MM.1S (cell line): Measurements from ENCODE around the gene NPR3.

Experiments
- DNase-seq: peaks from one replicate; pipeline ENCODE4 v3.0.0-alpha.2; 2015
- H2AFZ ChIP-seq: fragments of 300-600 bp; sonication (generic); 2 replicates; pipeline ENCODE4 v1.6.0; 2016; ENCODE audit warnings: antibody characterized with exemption, low read length
- H3F3A ChIP-seq: fragments of 300-600 bp; sonication (generic); 2 replicates; pipeline ENCODE4 v1.6.1; 2016; ENCODE audit warnings: mild to moderate bottlenecking, antibody characterized with exemption, low read length, moderate library complexity, mixed read lengths; ENCODE audit not compliant: insufficient read depth
- H3K27ac ChIP-seq: fragments of 300-600 bp; sonication (generic); 2 replicates; pipeline ENCODE4 v1.5.1; 2016; ENCODE audit warnings: mild to moderate bottlenecking, low read length
- H3K27me3 ChIP-seq: fragments of 300-600 bp; sonication (generic); replicated peaks from 2 replicates; pipeline ENCODE4 v1.6.0; 2016; ENCODE audit warnings: low read length; ENCODE audit not compliant: insufficient read depth
- H3K36me3 ChIP-seq: fragments of 300-600 bp; sonication (generic); replicated peaks from 2 replicates; pipeline ENCODE4 v1.6.1; 2016; ENCODE audit warnings: mild to moderate bottlenecking, low read length, mixed read lengths; ENCODE audit not compliant: insufficient read depth
- H3K4me1 ChIP-seq: fragments of 300-600 bp; sonication (generic); 2 replicates; pipeline ENCODE4 v1.6.1; 2016; ENCODE audit warnings: low read length, mixed read lengths
- H3K4me2 ChIP-seq: fragments of 300-600 bp; sonication (generic); 2 replicates; pipeline ENCODE4 v1.6.0; 2016; ENCODE audit warnings: low read depth, low read length
- H3K4me3 ChIP-seq: fragments of 300-600 bp; sonication (generic); 2 replicates; pipeline ENCODE4 v1.5.1; 2016; ENCODE audit warnings: low read length, mixed read lengths
- H3K79me2 ChIP-seq: fragments of 300-600 bp; sonication (generic); 2 replicates; pipeline ENCODE4 v1.6.1; 2016; ENCODE audit warnings: mixed run types, low read length, mixed read lengths
- H3K9ac ChIP-seq: fragments of 300-600 bp; sonication (generic); 2 replicates; pipeline ENCODE4 v1.6.1; 2016; ENCODE audit warnings: low read length, mixed read lengths
- H3K9me2 ChIP-seq: fragments of 300-600 bp; sonication (generic); replicated peaks from 2 replicates; pipeline ENCODE4 v1.6.1; 2016; ENCODE audit warnings: mild to moderate bottlenecking, low read length, mixed read lengths; ENCODE audit not compliant: insufficient read depth
- H3K9me3 ChIP-seq: fragments of 300-600 bp; sonication (generic); replicated peaks from 2 replicates; pipeline ENCODE4 v1.6.1; 2016; ENCODE audit warnings: mild to moderate bottlenecking, low read length, mixed read lengths; ENCODE audit not compliant: insufficient read depth
- H4K20me1 ChIP-seq: fragments of 300-600 bp; sonication (generic); 2 replicates; pipeline ENCODE4 v1.6.1; 2016; ENCODE audit warnings: mild to moderate bottlenecking, low read length, moderate library complexity, mixed read lengths; ENCODE audit not compliant: insufficient read depth
- EZH2 ChIP-seq: fragments of 300-600 bp; sonication (generic); optimal IDR thresholded peaks from 2 replicates; pipeline ENCODE3; 2017; ENCODE audit warnings: low read depth, mild to moderate bottlenecking, antibody characterized with exemption, low read length, mixed read lengths
- EZH2phosphoT487 ChIP-seq: fragments of 300-600 bp; sonication (generic); IDR thresholded peaks from 2 replicates; pipeline ENCODE4 v1.6.1; 2018; ENCODE audit warnings: antibody characterized with exemption, low read length
- TF ChIP-seq, protein P1 (sequence below): fragments of 300-600 bp; sonication (generic); IDR thresholded peaks from 2 replicates; pipeline ENCODE4 v1.5.1; 2016; ENCODE audit warnings: antibody characterized with exemption, low read length, mixed read lengths

The NPR3 gene

DNA sequence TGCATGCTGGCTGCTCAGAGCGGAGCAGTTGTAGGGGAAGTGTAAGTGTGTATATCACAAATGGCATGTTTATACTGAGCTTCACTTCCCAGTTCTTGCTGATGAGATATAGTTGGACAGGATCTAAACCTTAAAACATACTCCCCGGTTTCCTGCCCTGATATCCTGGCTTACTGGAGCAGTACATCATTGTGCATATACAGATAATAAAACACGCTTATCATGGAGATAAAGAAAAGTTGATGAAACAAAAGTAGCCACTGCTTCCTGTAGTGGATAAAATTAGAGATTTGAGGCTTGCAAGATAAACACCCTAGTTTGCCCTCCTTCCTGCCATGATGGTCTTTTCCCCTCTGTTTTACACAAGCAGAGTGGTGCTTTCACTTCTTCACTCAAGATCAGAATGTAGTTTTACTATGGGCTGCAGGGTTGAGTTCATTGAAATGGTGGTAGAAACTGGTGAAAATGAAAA, 15.0 kb downstream of the NPR3 start:
- no peaks in the 10 kb centered on the region for H3K9me3 ChIP-seq
- H3K79me2 ChIP-seq, result no peaks in the 10 kb centered on the region
- H3K4me1 ChIP-seq, result peaks cover 8% of the 10 kb centered on the region
- TF ChIP-seq EZH2 (no peak), EZH2phosphoT487 (no peak)
- TF ChIP-seq, protein P1, sequence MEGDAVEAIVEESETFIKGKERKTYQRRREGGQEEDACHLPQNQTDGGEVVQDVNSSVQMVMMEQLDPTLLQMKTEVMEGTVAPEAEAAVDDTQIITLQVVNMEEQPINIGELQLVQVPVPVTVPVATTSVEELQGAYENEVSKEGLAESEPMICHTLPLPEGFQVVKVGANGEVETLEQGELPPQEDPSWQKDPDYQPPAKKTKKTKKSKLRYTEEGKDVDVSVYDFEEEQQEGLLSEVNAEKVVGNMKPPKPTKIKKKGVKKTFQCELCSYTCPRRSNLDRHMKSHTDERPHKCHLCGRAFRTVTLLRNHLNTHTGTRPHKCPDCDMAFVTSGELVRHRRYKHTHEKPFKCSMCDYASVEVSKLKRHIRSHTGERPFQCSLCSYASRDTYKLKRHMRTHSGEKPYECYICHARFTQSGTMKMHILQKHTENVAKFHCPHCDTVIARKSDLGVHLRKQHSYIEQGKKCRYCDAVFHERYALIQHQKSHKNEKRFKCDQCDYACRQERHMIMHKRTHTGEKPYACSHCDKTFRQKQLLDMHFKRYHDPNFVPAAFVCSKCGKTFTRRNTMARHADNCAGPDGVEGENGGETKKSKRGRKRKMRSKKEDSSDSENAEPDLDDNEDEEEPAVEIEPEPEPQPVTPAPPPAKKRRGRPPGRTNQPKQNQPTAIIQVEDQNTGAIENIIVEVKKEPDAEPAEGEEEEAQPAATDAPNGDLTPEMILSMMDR, result no peak
- peak; percentile 49 for DNase-seq
- H3F3A ChIP-seq, result no peaks in the 10 kb centered on the region
- H3K9me2 ChIP-seq, result no peaks in the 10 kb centered on the region
- H3K27me3 ChIP-seq, result no peaks in the 10 kb centered on the region
- peak overlapping the region; percentile 21; the same call in 1 of the 2 replicates for H3K4me2 ChIP-seq
- H2AFZ ChIP-seq, result no peak overlapping the region
- no peak overlapping the region for H3K4me3 ChIP-seq
- no peak overlapping the region for H3K27ac ChIP-seq
- H4K20me1 ChIP-seq, result no peaks in the 10 kb centered on the region
- no peaks in the 10 kb centered on the region for H3K36me3 ChIP-seq
- no peak overlapping the region for H3K9ac ChIP-seq

DNA sequence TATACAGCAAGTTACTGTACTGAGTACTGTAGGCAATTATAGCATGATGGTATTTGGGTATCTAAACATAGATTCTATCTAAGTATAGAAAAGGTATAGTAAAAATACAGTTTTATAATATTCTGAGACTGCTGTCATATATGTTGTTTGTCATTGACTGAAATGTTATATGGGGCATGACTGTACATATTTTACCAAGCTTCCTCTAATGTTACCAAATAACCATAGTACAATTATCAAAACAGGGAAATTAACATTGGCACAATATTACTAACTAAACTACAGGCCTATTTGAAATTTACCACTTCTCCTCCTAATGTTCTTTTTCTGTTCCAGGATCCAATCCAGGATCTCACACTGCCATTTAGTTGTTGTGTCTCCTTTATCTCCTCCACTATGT, 18.5 kb downstream of the NPR3 start:
- no peaks in the 10 kb centered on the region for H3K36me3 ChIP-seq
- no peak for TF ChIP-seq EZH2
- TF ChIP-seq, protein P1, result no peak
- TF ChIP-seq EZH2phosphoT487, result no peak
- H3K4me3 ChIP-seq, result no peak overlapping the region
- DNase-seq, result no peak
- no peaks in the 10 kb centered on the region for H3K27me3 ChIP-seq
- no peak overlapping the region for H3K9ac ChIP-seq
- H3K9me3 ChIP-seq, result no peaks in the 10 kb centered on the region
- H3K27ac ChIP-seq, result no peak overlapping the region
- H2AFZ ChIP-seq, result no peak overlapping the region
- no peaks in the 10 kb centered on the region for H4K20me1 ChIP-seq
- no peaks in the 10 kb centered on the region for H3K79me2 ChIP-seq
- H3K9me2 ChIP-seq, result no peaks in the 10 kb centered on the region
- no peaks in the 10 kb centered on the region for H3F3A ChIP-seq
- peaks cover 8% of the 10 kb centered on the region for H3K4me1 ChIP-seq
- no peak overlapping the region for H3K4me2 ChIP-seq

DNA sequence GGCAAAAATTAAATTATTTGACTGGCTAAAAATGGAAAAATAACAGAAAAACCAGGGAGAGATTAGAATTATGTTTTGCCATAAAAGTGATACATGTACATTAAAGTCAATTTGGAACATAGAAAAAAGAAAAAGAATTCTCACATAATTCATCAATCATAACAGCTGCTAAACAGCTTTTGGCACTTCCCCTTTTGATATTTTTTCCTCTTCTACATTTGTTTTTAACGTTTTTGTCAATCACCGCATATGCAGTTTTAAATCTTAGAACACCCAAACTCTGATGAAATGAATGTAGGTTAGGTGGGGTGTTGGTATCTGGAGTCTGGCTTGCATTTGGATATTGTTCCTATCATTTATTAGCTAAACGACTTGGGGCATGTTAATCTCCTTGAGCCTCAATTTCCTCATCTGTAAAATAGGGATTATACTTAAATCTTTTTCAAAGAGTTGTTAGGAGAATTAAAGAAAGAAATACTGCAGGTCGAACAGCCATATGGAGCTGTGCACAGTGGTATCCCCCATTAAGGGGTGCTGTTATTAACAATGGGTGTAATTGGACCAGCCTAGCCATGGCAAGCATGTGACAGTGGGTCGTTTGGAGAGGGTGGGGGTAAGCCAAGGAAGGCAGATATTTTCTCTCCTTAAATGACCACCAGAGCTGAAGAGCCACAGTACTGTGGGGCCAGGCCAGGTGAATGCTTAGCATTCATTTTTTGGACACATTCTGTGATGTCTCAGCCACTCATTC, 22.6 kb downstream of the NPR3 start:
- Histone ChIP-seq H3K9me2 (no peaks in the 10 kb centered on the region), H3K4me2 (no peak overlapping the region), H3K27ac (no peak overlapping the region), H3K27me3 (no peaks in the 10 kb centered on the region), H2AFZ (no peak overlapping the region), H3F3A (no peaks in the 10 kb centered on the region), H3K4me3 (no peak overlapping the region), H3K9ac (no peak overlapping the region), H4K20me1 (no peaks in the 10 kb centered on the region), H3K36me3 (no peaks in the 10 kb centered on the region), H3K9me3 (no peaks in the 10 kb centered on the region), H3K4me1 (no peaks in the 10 kb centered on the region), H3K79me2 (no peaks in the 10 kb centered on the region)
- no peak for DNase-seq
- TF ChIP-seq, protein P1, result no peak
- TF ChIP-seq EZH2phosphoT487 (no peak), EZH2 (no peak)
